ENCODE measurements around the gene ONECUT3.

The ONECUT3 gene

DNA sequence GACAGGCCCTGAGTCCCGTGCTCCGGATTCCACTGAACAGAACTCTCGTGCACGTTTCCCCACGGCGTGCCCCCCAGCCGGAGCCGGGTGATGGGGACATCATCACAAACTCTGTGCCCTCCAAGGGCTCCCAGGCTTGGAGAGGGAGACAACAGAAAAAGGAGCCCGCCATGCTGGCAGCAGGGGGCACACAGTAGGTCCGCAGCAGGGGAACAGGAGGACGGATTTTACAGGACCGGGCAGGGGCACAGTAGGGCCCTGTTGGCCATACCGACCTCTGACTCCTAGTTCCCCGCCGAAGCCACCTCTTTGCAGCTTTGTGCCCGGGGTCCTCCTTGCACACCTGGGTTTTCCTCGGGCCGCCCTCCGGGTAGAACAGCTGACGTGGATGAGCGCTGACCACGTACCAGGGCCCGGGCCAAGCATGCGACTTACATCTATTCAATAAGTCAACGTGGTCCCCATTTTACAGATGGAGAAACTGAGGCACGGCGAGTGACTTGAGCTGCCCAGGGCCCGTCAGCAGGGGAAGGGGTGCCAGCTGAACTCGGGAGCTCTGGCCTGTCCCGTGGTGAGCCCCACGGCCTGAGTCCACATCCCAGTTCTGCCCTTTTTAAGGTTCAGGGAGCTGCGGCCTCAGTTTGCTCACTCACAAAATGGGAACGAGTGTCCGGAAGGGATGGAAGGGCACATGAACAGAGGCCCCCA, 10.2 kb upstream of the ONECUT3 start:
- no peak for DNase-seq

- no peak for DNase-seq
Observed at GRCh38 chr19:1744133-1744665, 9.1 kb upstream of the ONECUT3 start.

- no peak for DNase-seq
Observed at GRCh38 chr19:1744822-1745563, 8.3 kb upstream of the ONECUT3 start.

DNA sequence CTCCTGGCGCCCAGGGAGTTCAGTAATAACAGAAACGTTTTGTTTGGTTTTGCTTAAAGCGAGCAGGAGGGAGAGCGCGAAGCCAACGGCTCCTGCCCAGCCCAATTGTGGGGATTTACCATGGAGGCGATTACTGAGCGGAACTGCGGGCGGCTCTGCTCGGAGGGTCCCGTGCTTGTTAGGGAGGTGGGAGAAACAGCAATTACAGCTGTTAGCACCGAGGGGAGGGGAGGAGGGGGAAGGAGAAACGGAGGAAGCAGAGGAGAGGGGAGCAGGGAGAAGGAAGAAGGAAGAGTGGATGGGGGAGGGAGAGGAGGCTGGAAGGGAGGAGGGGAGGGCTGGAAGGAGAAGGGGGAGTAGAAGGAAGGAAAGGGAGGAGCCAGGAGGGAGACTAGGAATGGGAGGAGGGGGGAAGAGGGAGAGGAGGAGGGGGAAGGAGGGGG, 7.7 kb upstream of the ONECUT3 start:
- no peak for DNase-seq

DNA sequence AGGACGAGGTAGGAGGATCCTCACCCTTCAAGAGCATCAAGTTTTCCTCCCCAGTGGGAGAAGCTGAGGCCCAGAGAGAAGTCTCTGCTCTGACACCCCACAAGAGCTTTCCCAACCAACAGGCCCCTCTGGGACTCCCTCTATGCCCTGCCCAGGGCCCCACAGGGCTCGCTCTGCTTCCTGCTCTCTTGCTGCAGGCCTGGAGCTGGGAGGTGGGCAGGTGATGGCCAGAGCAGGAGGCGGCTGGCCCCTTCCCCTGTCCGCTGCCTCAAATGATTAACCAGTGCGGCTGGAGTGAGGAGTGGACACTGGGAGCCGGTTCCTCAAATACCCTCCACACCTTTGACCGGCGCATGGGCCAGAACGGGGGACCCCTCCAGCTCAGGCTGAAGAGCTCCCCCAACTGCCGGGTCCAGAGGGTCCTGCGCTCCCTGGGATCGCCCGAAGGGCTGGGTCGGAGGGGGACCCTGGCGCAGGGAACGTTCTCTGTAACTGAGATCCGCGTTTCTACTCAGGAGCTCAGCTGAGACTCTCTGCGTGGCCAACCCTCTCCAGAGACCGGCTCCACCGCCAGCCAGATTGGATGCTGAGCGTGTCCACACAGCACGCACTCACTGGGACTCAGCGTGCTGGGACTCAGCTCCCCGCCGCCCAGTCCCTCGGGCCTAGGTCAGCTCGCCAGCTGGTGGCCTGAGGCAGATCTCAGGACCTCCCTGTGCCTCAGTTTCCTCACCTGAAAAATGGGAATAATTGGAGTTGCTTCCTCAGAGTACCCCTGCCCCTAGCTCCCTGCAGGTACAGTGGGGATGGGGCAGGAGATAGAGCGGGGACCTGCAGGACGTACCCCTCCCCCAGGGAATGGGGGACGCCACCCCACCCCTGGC, 6.7 kb upstream of the ONECUT3 start:
- DNase-seq = no peak

GRCh38 chr19:1747285-1748114, 5.8 kb upstream of the ONECUT3 start:
- no peak for DNase-seq

GRCh38 chr19:1748115-1748872, 5.0 kb upstream of the ONECUT3 start:
- DNase-seq = no peak

DNA sequence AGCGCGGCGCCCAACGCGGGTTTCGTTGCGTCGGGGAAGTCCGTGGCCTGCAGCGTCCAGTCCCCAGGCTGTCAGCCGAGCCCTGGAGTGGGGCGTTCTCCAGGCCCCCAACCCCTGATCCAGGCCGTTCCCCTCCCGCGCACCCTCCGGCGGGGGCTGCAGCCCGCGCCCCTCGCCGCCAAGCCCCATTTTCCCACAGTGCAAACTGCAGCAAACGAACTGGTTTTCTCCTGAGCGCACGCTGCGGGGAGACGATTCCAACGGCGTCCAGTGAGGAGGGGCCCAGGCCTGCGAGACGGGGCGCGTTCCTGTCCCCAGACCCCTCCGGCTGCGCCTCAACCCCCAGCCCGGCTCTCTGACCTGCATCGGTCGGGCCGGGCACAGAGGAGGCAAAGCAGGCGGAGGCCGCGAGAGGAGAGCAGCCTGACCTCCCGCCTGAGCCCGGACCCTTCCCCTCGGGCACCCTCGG, 4.4 kb upstream of the ONECUT3 start:
- no peak for DNase-seq

DNA sequence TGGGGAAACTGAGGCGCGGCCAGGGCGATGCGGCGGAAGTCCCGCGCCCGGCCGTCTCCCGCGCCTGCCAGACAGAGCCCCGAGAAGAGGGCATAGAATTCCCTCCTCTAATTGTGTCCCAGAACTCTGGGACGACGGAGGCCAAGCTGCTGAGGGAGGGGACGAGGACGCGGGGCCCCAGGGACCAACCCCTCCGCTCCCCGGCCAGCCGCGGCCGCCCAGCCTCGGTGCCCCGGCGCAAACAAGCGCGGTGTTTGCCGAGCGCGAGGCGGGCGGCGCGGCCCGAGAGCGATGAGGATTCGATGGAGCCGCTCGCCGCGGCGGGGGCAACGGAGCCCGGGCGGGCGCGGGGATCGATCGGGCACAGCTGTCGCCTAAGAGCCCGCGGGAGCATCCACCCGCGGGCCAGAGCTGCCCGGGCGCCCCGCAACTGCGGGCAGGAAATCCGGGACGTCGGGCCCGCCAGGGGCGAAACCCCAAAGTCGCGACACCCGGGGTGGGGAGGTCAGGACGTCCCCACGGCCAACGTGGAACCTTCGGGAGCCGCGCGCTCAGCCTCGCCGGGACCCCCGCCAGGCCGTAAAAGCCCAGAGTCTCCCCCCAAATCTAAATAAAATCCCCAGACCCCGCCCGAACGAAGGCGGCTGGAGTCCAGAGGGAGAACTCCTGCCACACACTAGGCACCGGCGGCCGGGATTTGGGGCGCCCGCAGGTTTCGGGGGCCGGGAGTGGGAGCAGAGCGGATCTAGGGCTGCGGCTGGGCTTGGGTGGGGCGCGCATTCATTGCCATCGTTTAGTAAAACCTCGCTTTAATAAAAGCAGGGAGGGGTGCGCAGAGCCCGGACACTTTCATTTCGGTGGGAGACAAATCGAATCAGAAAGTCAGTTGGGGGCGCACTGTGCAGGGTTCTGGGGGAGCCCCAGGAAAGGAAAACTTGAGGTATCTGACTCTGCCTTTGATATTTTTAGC, 3.6 kb upstream of the ONECUT3 start:
- DNase-seq = no peak

DNA sequence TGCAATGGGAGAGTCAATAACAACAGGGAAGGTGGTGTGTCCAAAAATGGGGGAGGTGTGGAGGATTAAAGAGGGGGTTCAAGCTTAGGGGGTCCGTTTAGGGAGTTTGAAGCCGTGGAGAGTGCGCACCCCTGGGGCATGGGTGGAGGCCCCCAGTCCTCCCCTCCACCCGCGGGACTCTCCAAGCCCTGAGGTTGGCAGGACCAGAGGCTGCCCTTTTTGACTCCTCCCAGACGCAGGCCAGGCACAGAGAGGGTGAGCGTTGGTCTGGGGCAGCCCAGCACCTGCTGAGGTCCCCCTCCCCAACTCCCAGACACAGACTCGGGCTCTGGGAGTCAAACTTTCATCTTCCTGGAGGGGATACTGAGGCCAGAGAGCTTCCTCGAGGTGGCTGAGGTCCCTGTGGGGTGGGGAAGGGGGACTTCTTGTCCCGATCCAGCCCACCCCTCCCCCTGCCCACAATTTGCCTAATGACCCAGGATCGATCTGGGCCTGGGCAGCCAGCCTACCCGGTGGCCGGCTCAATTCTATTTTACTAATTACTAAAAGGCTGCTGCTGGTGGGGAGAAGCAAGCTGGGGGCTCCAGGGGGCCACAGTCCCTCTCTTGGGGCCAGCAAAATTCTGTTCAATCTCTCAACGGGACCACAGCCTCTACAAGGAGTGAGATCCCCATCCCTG, 2.8 kb upstream of the ONECUT3 start:
- DNase-seq = no peak

- DNase-seq = no peak
Observed at GRCh38 chr19:1751367-1752008, 1.8 kb upstream of the ONECUT3 start.

DNA sequence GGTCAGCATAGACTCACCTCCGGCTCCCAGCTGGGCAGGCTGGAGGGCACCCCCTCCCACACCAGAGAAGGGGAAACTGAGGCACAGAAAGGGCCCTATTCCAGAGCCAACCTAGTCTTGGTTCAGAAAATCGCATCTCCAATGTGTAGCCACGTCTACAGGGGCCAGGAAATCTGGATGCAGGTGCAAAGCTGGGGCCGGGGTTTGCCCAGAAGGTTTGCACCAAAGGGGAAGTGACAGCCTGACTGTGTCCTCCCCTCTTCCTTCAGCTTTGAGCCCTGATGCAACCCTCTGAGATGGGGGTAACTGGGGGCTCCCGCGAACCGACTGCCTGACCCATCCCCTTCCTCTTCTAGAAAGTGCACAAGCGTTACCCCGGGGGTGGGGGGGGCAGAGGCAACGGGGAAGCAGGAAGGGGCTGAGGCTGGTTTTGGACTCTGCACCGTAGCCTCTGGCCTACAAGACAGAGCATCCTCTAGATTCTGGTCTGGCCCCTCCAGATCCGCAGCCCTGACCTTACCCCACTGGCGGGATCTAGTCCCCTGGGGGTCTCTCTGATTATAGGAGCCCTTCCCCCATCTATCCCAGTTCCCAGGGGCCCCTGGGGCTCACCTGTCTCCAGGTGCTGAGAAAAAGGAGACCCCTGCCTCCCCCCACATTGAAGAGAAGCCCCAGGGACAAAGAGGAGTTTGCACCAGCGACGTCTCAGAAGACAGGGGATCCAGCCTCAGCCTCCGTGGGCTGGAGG, 1.1 kb upstream of the ONECUT3 start:
- DNase-seq = no peak

DNA sequence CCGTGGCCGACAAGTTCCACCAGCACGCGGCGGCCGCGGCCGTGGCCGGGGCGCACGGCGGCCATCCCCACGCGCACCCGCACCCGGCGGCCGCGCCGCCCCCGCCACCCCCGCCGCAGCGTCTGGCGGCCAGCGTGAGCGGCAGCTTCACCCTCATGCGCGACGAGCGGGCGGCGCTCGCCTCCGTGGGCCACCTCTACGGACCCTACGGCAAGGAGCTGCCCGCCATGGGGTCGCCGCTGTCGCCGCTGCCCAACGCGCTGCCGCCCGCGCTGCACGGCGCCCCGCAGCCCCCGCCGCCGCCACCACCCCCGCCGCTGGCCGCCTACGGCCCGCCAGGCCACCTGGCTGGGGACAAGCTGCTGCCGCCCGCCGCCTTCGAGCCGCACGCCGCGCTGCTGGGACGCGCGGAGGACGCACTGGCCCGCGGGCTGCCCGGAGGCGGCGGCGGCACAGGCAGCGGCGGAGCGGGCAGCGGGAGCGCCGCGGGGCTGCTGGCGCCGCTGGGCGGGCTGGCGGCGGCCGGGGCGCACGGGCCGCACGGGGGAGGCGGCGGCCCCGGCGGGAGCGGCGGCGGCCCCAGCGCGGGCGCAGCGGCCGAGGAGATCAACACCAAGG, 821 bp downstream of the ONECUT3 start:
- no peak for DNase-seq

- no peak for DNase-seq
Observed at GRCh38 chr19:1754636-1755466, 1.5 kb downstream of the ONECUT3 start.

DNA sequence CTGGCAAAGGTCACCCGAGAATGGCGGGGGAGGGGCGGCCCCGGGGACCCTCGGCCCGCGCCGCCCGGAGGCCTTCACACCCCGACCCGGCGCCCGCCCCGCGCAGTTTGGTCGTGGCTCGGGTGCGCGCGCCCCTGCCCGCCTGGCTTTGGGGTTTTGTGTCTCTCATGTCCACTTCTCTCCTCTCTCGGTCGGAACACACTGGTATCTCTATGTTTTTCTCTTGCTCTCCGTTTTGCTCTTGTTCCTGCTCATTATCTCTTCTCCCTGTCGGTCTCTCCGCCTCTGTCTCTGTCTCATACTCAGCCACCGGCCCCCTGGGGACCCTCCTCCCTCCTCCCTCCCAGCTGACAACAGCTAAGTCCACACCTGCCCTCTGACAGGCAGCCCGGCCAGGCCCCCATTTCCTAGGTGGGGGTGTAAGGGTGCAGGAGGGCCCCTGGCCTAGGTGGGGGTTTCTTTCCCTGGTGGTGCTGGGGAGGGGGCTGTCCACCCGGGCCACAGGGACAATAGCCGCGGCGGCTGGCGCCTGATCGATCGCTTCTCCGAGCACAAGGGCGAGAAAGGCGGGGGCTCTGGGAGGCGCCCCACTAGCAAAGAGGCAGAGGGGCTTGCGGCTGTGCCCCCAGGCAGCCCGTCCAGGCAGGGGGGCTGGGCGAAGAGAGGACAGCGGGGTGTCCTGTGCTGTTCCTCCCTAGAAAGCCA, 2.3 kb downstream of the ONECUT3 start:
- no peak for DNase-seq

DNA sequence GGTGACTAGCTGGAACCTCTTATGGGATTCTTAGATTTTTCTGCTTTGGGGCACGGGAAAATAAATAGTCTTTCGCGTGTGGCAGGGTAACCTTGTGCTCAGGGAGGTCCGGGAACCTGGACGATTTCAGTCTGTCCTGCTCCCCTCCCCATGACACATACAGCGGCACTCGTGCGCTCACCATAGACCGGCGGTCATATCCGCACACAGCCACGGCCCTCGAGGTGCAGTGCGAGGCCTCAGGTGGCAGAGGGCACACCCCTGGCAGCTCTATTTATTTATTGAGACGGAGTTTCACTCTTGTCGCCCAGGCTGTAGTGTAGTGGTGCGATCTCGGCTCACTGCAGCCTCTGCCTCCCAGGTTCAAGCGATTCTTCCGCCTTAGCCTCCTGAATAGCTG, 3.0 kb downstream of the ONECUT3 start:
- DNase-seq = no peak
